HG02763 (cell line): ENCODE results near the gene PDYN.
"Not testable (repeated sequence)": the region's sequence is repeated elsewhere in the genome, so short reads cannot be mapped to it uniquely, and the experiment has no call there.

Experiments used
- ATAC-seq: cut with Tn5 transposase; IDR thresholded peaks from one replicate; pipeline ENCODE4 v1.9.1; 2021; ENCODE audit warnings: mild to moderate bottlenecking, moderate library complexity; ENCODE audit not compliant: unreplicated experiment

PDYN gene

GRCh38 chr20:1993986-1994385, at the start of gene PDYN:
PDYN (minus strand) TSS chr20:1994058; CDS start chr20:1983084, 10,974 bp downstream.
- ATAC-seq: no peak

DNA sequence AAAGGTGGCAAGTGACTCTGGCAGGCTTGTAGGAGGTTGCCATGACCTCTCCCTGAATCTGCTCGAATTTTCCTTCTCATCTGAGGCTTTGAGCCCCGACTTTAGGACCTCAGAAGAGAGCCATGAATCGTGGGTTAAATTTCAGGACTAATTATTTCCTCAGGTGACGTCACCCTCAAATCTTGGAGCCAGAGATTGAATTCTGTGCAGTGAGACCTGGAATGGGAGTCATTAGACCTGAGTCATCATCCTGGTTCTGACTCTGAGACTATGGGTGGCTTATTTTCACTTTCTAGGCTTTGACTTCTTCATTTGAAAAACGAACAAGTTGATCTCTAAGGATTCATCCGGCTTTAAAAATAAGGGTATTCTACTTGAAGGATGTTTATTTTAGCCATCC, 48.5 kb upstream of the PDYN start:
- no peak for ATAC-seq

DNA sequence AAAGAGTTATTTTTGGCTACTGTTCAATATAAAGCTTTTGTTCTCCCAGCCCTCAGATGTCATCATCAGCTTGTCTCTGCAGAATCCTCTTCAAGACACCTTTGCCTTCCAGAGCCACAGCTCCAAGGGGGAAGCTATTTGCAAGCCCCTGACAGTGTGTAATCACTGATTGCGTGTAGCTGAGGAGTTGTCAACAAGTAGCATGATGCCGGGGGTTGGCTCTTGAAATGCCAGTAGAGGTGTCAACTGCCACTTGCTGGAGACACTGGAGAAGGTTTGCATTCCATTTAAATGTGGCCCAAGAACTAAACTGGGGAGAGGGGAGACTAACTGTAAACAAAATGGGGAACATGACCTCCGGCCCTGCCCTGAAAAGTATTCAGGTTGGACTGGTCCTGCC, 44.3 kb upstream of the PDYN start:
- no peak for ATAC-seq

- no peak for ATAC-seq
These were observed 43.5 kb upstream of the PDYN start for GRCh38 chr20:2037296-2037914.

DNA sequence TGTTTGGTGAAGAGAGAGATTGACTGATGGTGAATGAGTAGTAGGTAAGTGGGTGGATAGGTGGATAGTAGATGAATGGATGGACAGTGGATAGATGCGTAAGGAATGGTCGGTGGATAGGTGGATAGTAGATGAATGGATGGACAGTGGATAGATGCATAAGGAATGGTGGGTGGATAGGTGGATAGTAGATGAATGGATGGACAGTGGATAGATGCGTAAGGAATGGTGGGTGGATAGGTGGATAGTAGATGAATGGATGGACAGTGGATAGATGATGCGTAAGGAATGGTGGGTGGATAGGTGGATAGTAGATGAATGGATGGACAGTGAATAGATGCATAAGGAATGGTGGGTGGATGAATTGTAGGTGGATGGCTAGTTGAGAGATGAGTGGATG, 42.5 kb upstream of the PDYN start:
- not testable (repeated sequence) for ATAC-seq

- no peak for ATAC-seq
These were observed 38.3 kb upstream of the PDYN start for GRCh38 chr20:2032168-2032567.

- no peak for ATAC-seq
These were observed 32.7 kb upstream of the PDYN start for GRCh38 chr20:2026514-2026913.

GRCh38 chr20:2026004-2026403, 32.1 kb upstream of the PDYN start:
- no peak for ATAC-seq

DNA sequence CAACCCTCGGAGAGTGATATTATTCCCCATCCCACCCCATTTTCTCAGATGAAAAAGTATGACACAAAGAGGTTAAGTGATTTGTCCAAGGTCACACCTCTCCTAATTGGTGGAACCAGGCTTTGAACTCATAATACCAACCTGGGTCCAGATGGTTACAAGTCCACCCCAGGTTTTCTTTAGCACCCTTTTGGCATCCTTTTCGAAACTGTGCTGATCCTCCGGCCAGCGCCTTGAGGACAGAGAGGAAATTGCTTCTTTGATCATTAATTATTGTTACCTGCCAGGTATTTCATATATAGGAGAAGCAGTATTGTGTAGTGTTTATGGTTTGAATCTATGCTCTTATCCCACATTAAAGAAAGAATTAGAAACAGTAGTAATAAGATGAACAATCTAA, 29.3 kb upstream of the PDYN start:
- no peak for ATAC-seq

- no peak for ATAC-seq
These were observed 28.3 kb upstream of the PDYN start for GRCh38 chr20:2022163-2022562.

GRCh38 chr20:2010533-2010932, 16.7 kb upstream of the PDYN start:
- ATAC-seq: no peak

DNA sequence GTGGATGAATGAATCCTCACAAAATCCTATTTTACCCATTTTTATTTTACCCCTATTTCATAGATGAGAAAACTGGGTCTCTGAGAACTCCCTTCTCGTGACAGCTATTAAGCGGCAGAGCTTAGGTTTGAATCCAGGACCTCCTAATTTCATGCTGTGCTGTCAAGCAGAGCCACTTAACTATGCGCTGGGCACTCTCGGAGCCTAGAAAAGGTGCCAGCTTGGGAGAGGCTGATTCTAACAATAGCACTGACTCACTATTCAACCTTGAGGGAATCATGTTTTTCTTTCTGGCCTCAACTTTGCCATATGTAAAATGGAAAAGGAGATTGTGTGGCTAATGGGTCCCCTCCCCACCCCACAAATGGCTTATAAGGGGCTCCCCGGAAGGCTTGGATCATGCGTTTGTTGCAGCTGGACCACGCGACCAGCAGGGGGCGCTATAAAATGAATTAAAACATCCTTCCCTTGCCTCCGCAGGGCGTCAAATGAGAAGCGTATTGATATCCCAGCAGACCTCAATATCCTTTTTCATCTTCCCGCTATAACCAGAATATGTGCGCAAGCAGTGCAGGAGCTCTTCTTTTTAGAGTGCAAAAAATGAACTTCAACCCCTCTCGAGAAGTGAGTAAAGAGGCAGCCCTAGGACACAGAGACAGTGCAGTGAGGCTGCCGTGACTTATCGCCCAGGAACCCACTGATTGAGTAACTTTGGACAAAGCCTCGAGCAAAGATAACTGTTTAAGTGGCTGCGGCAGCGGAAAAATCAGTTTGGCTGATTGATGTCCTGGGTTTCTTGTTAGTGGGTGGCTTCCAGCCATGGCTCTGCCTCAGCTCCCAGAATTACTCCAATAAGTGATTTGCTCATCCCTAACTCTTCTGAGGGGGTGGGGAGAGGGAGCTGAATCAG, 12.8 kb upstream of the PDYN start:
- no peak for ATAC-seq

GRCh38 chr20:2005831-2006426, 12.1 kb upstream of the PDYN start:
- no peak for ATAC-seq

DNA sequence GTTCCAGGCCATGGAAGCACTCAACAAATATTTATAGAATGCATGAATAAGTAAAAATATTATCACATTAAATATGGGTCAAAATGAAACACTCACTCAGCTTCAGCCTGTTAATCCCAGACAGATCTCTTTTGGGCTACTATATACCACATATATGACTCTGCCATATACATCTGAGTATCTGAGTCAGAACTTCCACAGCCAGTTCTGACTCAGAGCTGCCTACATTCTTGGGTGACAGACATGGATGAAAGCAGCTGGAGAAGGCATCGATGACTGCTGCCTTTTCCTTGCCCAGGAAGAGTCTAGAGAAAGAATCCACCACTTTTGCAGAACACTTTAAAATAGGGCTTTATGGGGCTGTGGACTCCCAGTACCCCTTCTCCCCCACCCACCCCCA, 11.5 kb upstream of the PDYN start:
- ATAC-seq: no peak

GRCh38 chr20:2004171-2004570, 10.3 kb upstream of the PDYN start:
- ATAC-seq: no peak

DNA sequence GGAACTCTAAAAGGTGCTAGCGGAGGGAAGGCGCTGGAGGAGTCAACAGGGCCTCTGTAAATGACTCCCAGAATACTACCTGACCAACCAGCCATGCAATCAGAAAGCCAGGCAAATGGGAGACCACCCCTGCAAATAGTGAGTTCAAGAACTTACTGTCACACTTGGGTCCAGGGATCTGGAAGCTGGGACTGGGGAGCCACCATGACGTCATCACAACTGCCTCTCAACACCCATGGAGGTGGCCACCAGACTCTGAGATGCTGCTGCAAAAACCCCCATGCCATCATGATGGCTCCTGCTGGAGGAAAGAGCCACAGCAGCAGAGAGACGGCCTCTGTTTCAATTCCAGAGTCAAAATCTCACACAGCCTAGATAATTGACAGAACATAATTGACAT, 8.5 kb upstream of the PDYN start:
- no peak for ATAC-seq

- ATAC-seq: no peak
These were observed 7.3 kb upstream of the PDYN start for GRCh38 chr20:2001119-2001518.

DNA sequence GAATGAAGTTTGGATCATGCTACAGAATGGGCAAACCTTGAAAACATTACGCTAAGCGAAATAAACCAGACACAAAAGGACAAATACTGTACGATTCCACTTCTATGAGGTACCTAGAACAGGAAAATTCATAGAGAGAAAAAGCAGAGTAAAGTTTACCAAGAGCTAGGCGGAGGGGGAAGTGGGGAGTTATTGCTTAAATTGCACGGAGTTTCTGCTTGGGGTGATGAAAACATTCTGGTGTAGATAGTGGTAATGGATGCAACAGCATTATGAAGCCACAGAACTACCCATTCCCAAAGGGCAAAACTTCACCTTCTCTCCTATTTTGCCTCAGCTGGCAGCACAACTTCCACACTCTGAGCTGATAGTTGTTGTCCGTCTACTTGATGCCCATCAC, 6.4 kb upstream of the PDYN start:
- no peak for ATAC-seq

DNA sequence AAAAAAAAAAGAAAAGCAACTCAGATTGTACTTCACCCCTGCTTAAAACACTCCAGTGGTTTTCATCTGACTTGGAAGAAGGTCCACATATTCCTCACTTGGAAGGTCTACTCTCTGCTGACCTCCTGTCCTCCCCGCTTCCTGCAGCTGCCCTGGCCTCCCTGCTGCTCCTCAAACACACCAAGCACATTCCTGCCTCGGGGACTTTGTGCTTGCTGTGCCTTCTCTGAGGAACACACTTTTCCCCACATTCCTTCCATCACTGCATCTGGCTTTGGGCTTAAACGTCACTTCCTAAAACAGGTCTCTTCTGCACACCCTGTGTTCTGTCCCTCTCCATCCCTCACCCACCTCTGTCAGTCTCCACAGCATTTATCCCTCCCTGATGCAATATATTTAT, 4.9 kb upstream of the PDYN start:
- no peak for ATAC-seq

- no peak for ATAC-seq
These were observed 4.3 kb upstream of the PDYN start for GRCh38 chr20:1998193-1998520.

DNA sequence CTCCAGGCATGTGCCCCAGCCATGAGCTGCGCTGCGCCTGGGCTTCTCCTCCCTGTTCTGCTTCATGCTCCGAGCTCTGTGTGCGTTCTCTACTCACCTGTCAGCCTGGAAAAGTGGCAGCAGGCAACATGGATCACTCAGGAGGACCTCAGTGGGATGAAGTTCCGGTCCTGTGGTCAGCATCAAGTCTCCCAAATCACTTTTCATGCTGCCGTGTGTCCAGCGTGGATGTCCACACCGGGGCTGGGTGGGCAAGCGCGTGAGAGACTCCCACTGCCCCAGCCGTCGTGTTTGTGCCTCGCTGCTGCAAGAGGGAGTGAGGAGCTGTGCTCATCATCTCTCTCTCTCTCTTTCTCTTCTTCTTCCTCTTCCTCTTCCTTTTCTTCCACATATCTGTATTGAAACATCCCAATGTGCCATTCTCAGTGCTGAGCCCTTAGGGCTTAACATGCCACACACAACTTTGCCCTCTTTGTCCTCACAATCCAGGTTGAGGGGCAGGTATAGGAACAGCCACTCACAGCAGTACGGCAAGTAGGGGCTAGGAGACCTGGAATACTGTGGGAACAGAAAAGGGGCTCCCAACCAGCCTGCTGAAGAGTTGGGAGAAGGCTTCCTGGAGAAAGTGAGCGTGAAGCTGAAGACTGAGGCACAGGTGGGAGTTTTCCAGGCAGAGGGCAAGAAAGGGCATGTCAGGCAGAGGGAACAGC, 3.8 kb upstream of the PDYN start:
- no peak for ATAC-seq
